ENCODE results near the gene CWF19L2. TPM values are rescaled to one million over a fixed set of nuclear protein-coding genes. Genes with fewer than 3 reads are reported as not detected.

The CWF19L2 gene
- total RNA-seq, 1 experiment from 2014 or later = 7.0 TPM

- ChIA-PET CTCF (no interaction called here), POLR2A (interaction anchor here (0.8 kb wide), 1 partner anchor 156 kb away, joined by 3 read pairs; the partner anchor contains the start of gene CWF19L2)
These were observed 155.7 kb downstream of the CWF19L2 start for GRCh38 chr11:107301878-107302277.

More at GRCh38 chr11:107301878-107302277, 155.7 kb downstream of the CWF19L2 start:
- no peak overlapping the region for H3K27ac ChIP-seq (ENCODE audit: low read depth, low read length)
- no peaks in the 10 kb centered on the region for H3K79me2 ChIP-seq (ENCODE audit: insufficient read depth, low read length)
- no peak for DNase-seq (ENCODE audit: low read depth, low spot score)
- TF ChIP-seq YY1 (IDR thresholded peaks at IDR 0.05; ENCODE audit: extremely low read depth, insufficient replicate concordance, low read depth, low read length) = no peak
- TF ChIP-seq CBX3 (IDR thresholded peaks at IDR 0.05; ENCODE audit: low read depth) = no peak
- TF ChIP-seq RAD21 (IDR thresholded peaks at IDR 0.05; ENCODE audit: low read depth) = no peak
- no peak for TF ChIP-seq EZH2phosphoT487 (IDR thresholded peaks at IDR 0.05; ENCODE audit: borderline replicate concordance)
- no peak for TF ChIP-seq SP1 (IDR thresholded peaks at IDR 0.05; ENCODE audit: low read depth)
- no peak for TF ChIP-seq ZFX (IDR thresholded peaks at IDR 0.05)
- no peak for TF ChIP-seq CEBPB (IDR thresholded peaks at IDR 0.05; ENCODE audit: low read depth)
- TF ChIP-seq, protein P1, sequence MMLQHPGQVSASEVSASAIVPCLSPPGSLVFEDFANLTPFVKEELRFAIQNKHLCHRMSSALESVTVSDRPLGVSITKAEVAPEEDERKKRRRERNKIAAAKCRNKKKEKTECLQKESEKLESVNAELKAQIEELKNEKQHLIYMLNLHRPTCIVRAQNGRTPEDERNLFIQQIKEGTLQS (IDR thresholded peaks at IDR 0.05) = no peak
- TF ChIP-seq ZBTB33 (IDR thresholded peaks at IDR 0.05; ENCODE audit: extremely low read depth, insufficient replicate concordance, low read length) = no peak
- no peak for TF ChIP-seq SIN3A (IDR thresholded peaks at IDR 0.05; ENCODE audit: low read depth)
- no peak for TF ChIP-seq POLR2AphosphoS5 (IDR thresholded peaks at IDR 0.05; ENCODE audit: low read depth, low read length)
- TF ChIP-seq SRF (IDR thresholded peaks at IDR 0.05; ENCODE audit: low read depth) = no peak
- no peak for TF ChIP-seq REST (IDR thresholded peaks at IDR 0.05; ENCODE audit: low read depth)
- TF ChIP-seq, protein P2, sequence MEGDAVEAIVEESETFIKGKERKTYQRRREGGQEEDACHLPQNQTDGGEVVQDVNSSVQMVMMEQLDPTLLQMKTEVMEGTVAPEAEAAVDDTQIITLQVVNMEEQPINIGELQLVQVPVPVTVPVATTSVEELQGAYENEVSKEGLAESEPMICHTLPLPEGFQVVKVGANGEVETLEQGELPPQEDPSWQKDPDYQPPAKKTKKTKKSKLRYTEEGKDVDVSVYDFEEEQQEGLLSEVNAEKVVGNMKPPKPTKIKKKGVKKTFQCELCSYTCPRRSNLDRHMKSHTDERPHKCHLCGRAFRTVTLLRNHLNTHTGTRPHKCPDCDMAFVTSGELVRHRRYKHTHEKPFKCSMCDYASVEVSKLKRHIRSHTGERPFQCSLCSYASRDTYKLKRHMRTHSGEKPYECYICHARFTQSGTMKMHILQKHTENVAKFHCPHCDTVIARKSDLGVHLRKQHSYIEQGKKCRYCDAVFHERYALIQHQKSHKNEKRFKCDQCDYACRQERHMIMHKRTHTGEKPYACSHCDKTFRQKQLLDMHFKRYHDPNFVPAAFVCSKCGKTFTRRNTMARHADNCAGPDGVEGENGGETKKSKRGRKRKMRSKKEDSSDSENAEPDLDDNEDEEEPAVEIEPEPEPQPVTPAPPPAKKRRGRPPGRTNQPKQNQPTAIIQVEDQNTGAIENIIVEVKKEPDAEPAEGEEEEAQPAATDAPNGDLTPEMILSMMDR (IDR thresholded peaks at IDR 0.05 in 2 of 3, conservative IDR thresholded peaks at IDR 0.05 in 1 of 3; ENCODE audit: borderline replicate concordance in 1 of 3, insufficient read depth in 1 of 3, low read depth in 2 of 3, low read length in 2 of 3) = no peak
- TF ChIP-seq POLR2A (IDR thresholded peaks at IDR 0.05; ENCODE audit: borderline replicate concordance, extremely low read depth, insufficient read depth, insufficient read length) = no peak
- H3K9me2 ChIP-seq (ENCODE audit: insufficient read depth) = no peaks in the 10 kb centered on the region
- H3K9me3 ChIP-seq (ENCODE audit: control insufficient read depth in 1 of 2, insufficient read depth in 1 of 2, low read depth in 1 of 2, low read length in 2 of 2) = no peaks in the 10 kb centered on the region
- no peak overlapping the region for H3K4me2 ChIP-seq (ENCODE audit: low read length)
- H2AFZ ChIP-seq (ENCODE audit: low read depth, low read length, poor library complexity, severe bottlenecking) = no peak overlapping the region
- ATAC-seq = no peak
- no peaks in the 10 kb centered on the region for H4K20me1 ChIP-seq (ENCODE audit: insufficient read depth)
- H3K9ac ChIP-seq (ENCODE audit: low read length) = no peak overlapping the region
- no peaks in the 10 kb centered on the region for H3K36me3 ChIP-seq (ENCODE audit: control insufficient read depth in 1 of 2, insufficient read depth in 2 of 2, low read length in 2 of 2)
- H3K27me3 ChIP-seq (ENCODE audit: insufficient read depth, low read length) = no peaks in the 10 kb centered on the region
- no TSS peak for BruUV-seq (replicated peaks)
- intact Hi-C loops (cut with micrococcal nuclease) = no loop called here
- no peaks in the 10 kb centered on the region for H3K4me1 ChIP-seq (ENCODE audit: control insufficient read depth in 1 of 2, insufficient read depth in 2 of 2, low read length in 2 of 2)
- no peak overlapping the region for H3K4me3 ChIP-seq (replicated peaks in 1 of 2; ENCODE audit: low read depth in 1 of 2, low read length in 2 of 2)
- RAD21 ChIA-PET (ENCODE audit: low non-redundant PET in 1 of 2, low total read pairs in 2 of 2, uncharacterized antibody in 2 of 2, unreplicated experiment in 2 of 2) = no interaction called here

Data from HCT116 (cell line).